Measurements from ENCODE around the gene AIDA. TPM values are rescaled to one million over a fixed set of nuclear protein-coding genes. Genes with fewer than 3 reads are reported as not detected.

AIDA gene
- total RNA-seq, 1 experiment from 2014 or later, result 80.0 TPM

GRCh38 chr1:222706815-222707214, 5.5 kb downstream of the AIDA start:
- TF ChIP-seq EZH2 (IDR thresholded peaks at IDR 0.05; ENCODE audit: borderline replicate concordance, low read depth, low read length, poor library complexity, severe bottlenecking) (no peak), CTCF (conservative IDR thresholded peaks at IDR 0.05; ENCODE audit: low read depth, low read length) (no peak)
- H3K27ac ChIP-seq (ENCODE audit: low read depth, low read length, poor library complexity, severe bottlenecking), result no peak overlapping the region
- peaks cover 4% of the 10 kb centered on the region for H3K36me3 ChIP-seq (ENCODE audit: insufficient read depth, low read length, poor library complexity, severe bottlenecking)
- H3K9me3 ChIP-seq (ENCODE audit: low read depth, low read length, poor library complexity, severe bottlenecking), result peaks cover 6% of the 10 kb centered on the region
- no peak overlapping the region for H3K4me3 ChIP-seq (ENCODE audit: low read depth, low read length, poor library complexity, severe bottlenecking)
- no peak for DNase-seq (ENCODE audit: low spot score)
- ChIA-PET CTCF (no interaction called here), POLR2A (ENCODE audit: low non-redundant PET) (no interaction called here)
- intact Hi-C loops (cut with micrococcal nuclease; ENCODE audit: unreplicated experiment), result no loop called here
- BruUV-seq (replicated peaks), result no TSS peak
- H3K4me1 ChIP-seq (ENCODE audit: insufficient read depth, low read length, poor library complexity, severe bottlenecking), result peaks cover 8% of the 10 kb centered on the region
- H3K27me3 ChIP-seq (replicated peaks; ENCODE audit: insufficient read depth, low read depth, low read length, poor library complexity), result no peaks in the 10 kb centered on the region

GRCh38 chr1:222704260-222704659, 8.0 kb downstream of the AIDA start:
- peaks cover 4% of the 10 kb centered on the region for H3K36me3 ChIP-seq (ENCODE audit: insufficient read depth, low read length, poor library complexity, severe bottlenecking)
- no peaks in the 10 kb centered on the region for H3K27me3 ChIP-seq (replicated peaks; ENCODE audit: insufficient read depth, low read depth, low read length, poor library complexity)
- DNase-seq (ENCODE audit: low spot score), result no peak
- no peaks in the 10 kb centered on the region for H3K4me1 ChIP-seq (ENCODE audit: insufficient read depth, low read length, poor library complexity, severe bottlenecking)
- intact Hi-C loops (cut with micrococcal nuclease; ENCODE audit: unreplicated experiment), result no loop called here
- ChIA-PET POLR2A (ENCODE audit: low non-redundant PET) (no interaction called here), CTCF (no interaction called here)
- no peak overlapping the region for H3K4me3 ChIP-seq (ENCODE audit: low read depth, low read length, poor library complexity, severe bottlenecking)
- BruUV-seq (replicated peaks), result no TSS peak
- no peak for TF ChIP-seq CTCF (conservative IDR thresholded peaks at IDR 0.05; ENCODE audit: low read depth, low read length)
- TF ChIP-seq EZH2 (IDR thresholded peaks at IDR 0.05; ENCODE audit: borderline replicate concordance, low read depth, low read length, poor library complexity, severe bottlenecking), result no peak
- H3K27ac ChIP-seq (ENCODE audit: low read depth, low read length, poor library complexity, severe bottlenecking), result no peak overlapping the region
- H3K9me3 ChIP-seq (ENCODE audit: low read depth, low read length, poor library complexity, severe bottlenecking), result peaks cover 6% of the 10 kb centered on the region

- Histone ChIP-seq H3K4me3 (ENCODE audit: low read depth, low read length, poor library complexity, severe bottlenecking) (no peak overlapping the region), H3K36me3 (ENCODE audit: insufficient read depth, low read length, poor library complexity, severe bottlenecking) (peaks cover 4% of the 10 kb centered on the region), H3K27ac (ENCODE audit: low read depth, low read length, poor library complexity, severe bottlenecking) (no peak overlapping the region), H3K27me3 (replicated peaks; ENCODE audit: insufficient read depth, low read depth, low read length, poor library complexity) (no peaks in the 10 kb centered on the region), H3K4me1 (ENCODE audit: insufficient read depth, low read length, poor library complexity, severe bottlenecking) (no peaks in the 10 kb centered on the region), H3K9me3 (ENCODE audit: low read depth, low read length, poor library complexity, severe bottlenecking) (peaks cover 6% of the 10 kb centered on the region)
- intact Hi-C loops (cut with micrococcal nuclease; ENCODE audit: unreplicated experiment), result no loop called here
- TF ChIP-seq EZH2 (IDR thresholded peaks at IDR 0.05; ENCODE audit: borderline replicate concordance, low read depth, low read length, poor library complexity, severe bottlenecking), result no peak
- TF ChIP-seq CTCF (conservative IDR thresholded peaks at IDR 0.05; ENCODE audit: low read depth, low read length), result no peak
- no peak for DNase-seq (ENCODE audit: low spot score)
- no TSS peak for BruUV-seq (replicated peaks)
- ChIA-PET POLR2A (ENCODE audit: low non-redundant PET) (no interaction called here), CTCF (no interaction called here)
Observed at GRCh38 chr1:222702210-222702609, 10.1 kb downstream of the AIDA start.
